ENCODE data around the gene MRPL52. TPM values are rescaled to one million over a fixed set of nuclear protein-coding genes. Genes with fewer than 3 reads are reported as not detected.

The MRPL52 gene
- total and polyA plus RNA-seq, 2 donors (not counting 3 experiments of a cell fraction or from before 2014, with no cell fraction given), result 81.1 to 174 TPM

DNA sequence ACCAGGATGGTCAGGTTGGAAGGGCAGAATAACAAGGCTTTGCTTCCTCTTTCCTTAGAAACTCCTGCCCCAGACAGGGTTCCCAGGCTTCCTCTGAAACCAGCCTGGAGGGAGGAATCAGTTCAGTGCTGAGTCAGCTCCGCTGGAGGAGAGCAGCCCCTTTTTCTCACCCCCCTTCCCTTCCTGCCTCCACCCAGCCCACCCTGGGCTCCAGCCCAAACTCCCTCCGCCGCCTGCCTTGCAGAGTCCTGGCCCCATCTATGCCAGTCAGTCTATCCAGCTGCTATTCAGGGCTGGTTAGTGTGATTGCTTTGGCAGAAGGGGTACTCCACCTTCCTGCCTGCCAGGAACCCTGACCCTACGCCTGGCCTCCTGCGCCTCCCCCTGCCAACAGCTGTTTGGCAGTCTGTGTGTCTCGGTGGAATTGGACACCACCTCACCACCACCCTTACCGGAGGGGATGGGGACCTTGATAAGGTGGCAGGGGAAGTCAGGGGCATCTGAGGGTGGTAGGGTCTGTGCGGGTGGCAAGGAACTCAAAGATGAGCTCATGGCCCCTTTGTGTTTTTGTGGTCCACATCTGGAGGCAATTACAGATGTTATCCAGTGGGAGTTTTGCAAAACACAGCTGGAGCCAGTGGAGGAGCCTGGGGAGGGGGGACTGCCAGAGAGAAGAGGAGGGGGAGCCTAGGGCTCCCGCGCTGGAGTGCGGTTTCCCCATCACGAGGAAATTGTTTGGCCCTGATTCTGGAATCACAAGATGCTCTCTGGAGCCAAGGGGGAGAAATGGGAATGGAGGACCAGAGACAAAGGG, 18.9 kb downstream of the MRPL52 start:
- DNase-seq (ENCODE audit: low read depth, low spot score) (peak; percentile 88), FAIRE-seq (peak; percentile 99)
- intact Hi-C loops (cut with micrococcal nuclease) (loop anchor here (1.0 kb wide), 1 partner anchor 10 kb away; no protein-coding TSS in a partner anchor), dilution Hi-C loops (cut with MboI; ENCODE audit: extremely low pct_ligation_motif_present, low sequenced_read_pairs) (no loop called here)
- peak overlapping the region; percentile 90 for H3K27ac ChIP-seq (ENCODE audit: insufficient read depth, low read depth, low read length)
- ChIA-PET POLR2A (interaction anchor here (1.0 to 1.7 kb wide), 2 partner anchors 10 to 18 kb away, joined by 3 to 7 read pairs; no protein-coding TSS in a partner anchor), CTCF (interaction anchor here (0.7 to 10.2 kb wide), 15 partner anchors 13 to 292 kb away, joined by 3 to 313 read pairs (median 3); partner anchors contain the start of genes MMP14, MRPL52 and PRMT5)
- BruUV-seq (replicated peaks), result no TSS peak
- H3K4me2 ChIP-seq (ENCODE audit: insufficient read depth, low read length), result peak overlapping the region; percentile 45
- peak overlapping the region; percentile 63 for H3K9ac ChIP-seq (replicated peaks; ENCODE audit: extremely low read depth, insufficient read depth, low read length)
- no peak overlapping the region for H2AFZ ChIP-seq (ENCODE audit: low read depth, low read length)
- peaks cover 26% of the 10 kb centered on the region for H3K79me2 ChIP-seq (ENCODE audit: control insufficient read depth, insufficient read depth, low read length)
- no peaks in the 10 kb centered on the region for H3K27me3 ChIP-seq (ENCODE audit: control insufficient read depth in 2 of 2, insufficient read depth in 2 of 2, low read length in 2 of 2)
- H3K9me1 ChIP-seq (replicated peaks; ENCODE audit: control insufficient read depth, extremely low read depth, insufficient read depth, low read length), result no peaks in the 10 kb centered on the region
- H3K9me3 ChIP-seq (replicated peaks; ENCODE audit: control insufficient read depth, insufficient read depth, low read length), result no peaks in the 10 kb centered on the region
- peaks cover 19 to 31% of the 10 kb centered on the region in 2 experiments for H3K36me3 ChIP-seq (ENCODE audit: control insufficient read depth in 2 of 2, extremely low read depth in 1 of 2, insufficient read depth in 2 of 2, low read length in 2 of 2)
- peaks cover 75% of the 10 kb centered on the region for H3K4me1 ChIP-seq (ENCODE audit: control insufficient read depth, extremely low read depth, insufficient read depth, low read length)
- H3K4me3 ChIP-seq (replicated peaks in 1 of 3; ENCODE audit: insufficient read depth in 1 of 3, low read depth in 1 of 3, low read length in 3 of 3), result no peak overlapping the region
- TF ChIP-seq, protein P1, sequence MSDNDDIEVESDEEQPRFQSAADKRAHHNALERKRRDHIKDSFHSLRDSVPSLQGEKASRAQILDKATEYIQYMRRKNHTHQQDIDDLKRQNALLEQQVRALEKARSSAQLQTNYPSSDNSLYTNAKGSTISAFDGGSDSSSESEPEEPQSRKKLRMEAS (IDR thresholded peaks at IDR 0.05; ENCODE audit: insufficient read depth, insufficient read length), result no peak
- TF ChIP-seq JUN (IDR thresholded peaks at IDR 0.05; ENCODE audit: borderline replicate concordance, insufficient read depth, insufficient read length, low read depth), result peak; percentile 5
- TF ChIP-seq GATA2 (IDR thresholded peaks at IDR 0.05; ENCODE audit: insufficient read depth, insufficient read length, low read depth, low read length), result peak; percentile 73
- no peak for TF ChIP-seq CTCF (IDR thresholded peaks at IDR 0.05; ENCODE audit: extremely low read depth in 1 of 2, insufficient read depth in 1 of 2, low read depth in 1 of 2, low read length in 2 of 2)
- no peak for TF ChIP-seq EZH2 (IDR thresholded peaks at IDR 0.05; ENCODE audit: borderline replicate concordance, low read depth, low read length, severe bottlenecking)
- no peak for TF ChIP-seq FOS (IDR thresholded peaks at IDR 0.05; ENCODE audit: borderline replicate concordance, insufficient read depth, low read length)
- TF ChIP-seq POLR2A (IDR thresholded peaks at IDR 0.05; ENCODE audit: low read depth, low read length), result no peak
- peak; percentile 66 for TF ChIP-seq POLR2AphosphoS5 (IDR thresholded peaks at IDR 0.05; ENCODE audit: insufficient read depth, low read depth, low read length)
- no peak for TF ChIP-seq MYC (IDR thresholded peaks at IDR 0.05; ENCODE audit: low read depth, low read length)
- no peaks in the 10 kb centered on the region for H4K20me1 ChIP-seq (replicated peaks; ENCODE audit: control insufficient read depth, extremely low read depth, insufficient read depth, low read length)
